GM23338 (cell line): Measurements from ENCODE around the gene CSTF2T.

Experiments used
- CREB1 ChIP-seq: fragments of 250-450 bp; sonication (Bioruptor Pico); IDR thresholded peaks from 2 replicates; pipeline ENCODE4 v1.5.0; 2020; ENCODE audit warnings: low read depth, mild to moderate bottlenecking, moderate library complexity
- CTCF ChIP-seq, 2 experiments: fragments of 200-600 bp in 1 of 2; sonication (generic) in 1 of 2; conservative IDR thresholded peaks; 2 replicates each; pipeline versions ENCODE4 v1.5.1 to v1.6.1; 2016 to 2017; ENCODE audit warnings: antibody characterized with exemption in 2 of 2, low read depth in 2 of 2, mild to moderate bottlenecking in 2 of 2, moderate library complexity in 1 of 2
- ETS1 ChIP-seq: IDR thresholded peaks from 2 replicates; pipeline ENCODE4 v1.6.1; 2016; ENCODE audit warnings: antibody characterized with exemption
- EZH2 ChIP-seq: fragments of 200-600 bp; sonication (generic); IDR thresholded peaks from one replicate; pipeline ENCODE4 v1.8.0; 2017; ENCODE audit warnings: antibody characterized with exemption, mild to moderate bottlenecking, low read depth; ENCODE audit not compliant: unreplicated experiment
- EZH2phosphoT487 ChIP-seq: fragments of 200-600 bp; sonication (generic); IDR thresholded peaks from one replicate; pipeline ENCODE4 v1.8.1; 2018; ENCODE audit warnings: antibody characterized with exemption; ENCODE audit not compliant: unreplicated experiment
- JUNB ChIP-seq: IDR thresholded peaks from one replicate; pipeline ENCODE4 v1.6.1; 2016; ENCODE audit warnings: antibody characterized with exemption; ENCODE audit not compliant: unreplicated experiment
- NANOG ChIP-seq: IDR thresholded peaks from 2 replicates; pipeline ENCODE4 v1.6.1; 2016; ENCODE audit warnings: antibody characterized with exemption, borderline replicate concordance
- POLR2AphosphoS5 ChIP-seq: IDR thresholded peaks from 2 replicates; pipeline ENCODE4 v1.6.1; 2016; ENCODE audit warnings: antibody characterized with exemption, low read depth
- REST ChIP-seq: IDR thresholded peaks from one replicate; pipeline ENCODE4 v1.6.1; 2018; ENCODE audit warnings: antibody characterized with exemption; ENCODE audit not compliant: unreplicated experiment
- STAT1 ChIP-seq: IDR thresholded peaks from one replicate; pipeline ENCODE4 v1.6.1; 2016; ENCODE audit warnings: antibody characterized with exemption; ENCODE audit not compliant: unreplicated experiment
- ZNF462 ChIP-seq: fragments of 250-450 bp; sonication (Bioruptor Pico); IDR thresholded peaks from 2 replicates; pipeline ENCODE4 v1.5.0; 2020; ENCODE audit warnings: mild to moderate bottlenecking, moderate library complexity

GRCh38 chr10:51658000-51658399 lies 41.4 kb downstream of the CSTF2T start:
- TF ChIP-seq EZH2 (no peak), STAT1 (no peak), CTCF (conservative IDR thresholded peaks at IDR 0.05; ENCODE audit: low read depth in 2 of 2) (no peak), REST (no peak), POLR2AphosphoS5 (no peak), EZH2phosphoT487 (no peak), JUNB (no peak), CREB1 (CRISPR knock-in tag) (no peak), ZNF462 (no peak), ETS1 (no peak), NANOG (no peak)
